H9 (cell line): ENCODE data around the gene NUDT4. TPM values are rescaled to one million over a fixed set of nuclear protein-coding genes. Genes with fewer than 3 reads are reported as not detected.

Source experiments
- DNase-seq: peaks from one replicate; pipeline ENCODE4 v3.0.0-alpha.2; 2017
- H2AFZ ChIP-seq: one replicate; pipeline ENCODE4 v1.6.1; 2013; ENCODE audit warnings: mild to moderate bottlenecking, low read length, control low read depth, moderate library complexity
- H2AK5ac ChIP-seq: 2 replicates; pipeline ENCODE4 v1.6.1; 2013; ENCODE audit warnings: low read length, control low read depth, mixed read lengths; ENCODE audit not compliant: insufficient read length
- H2BK120ac ChIP-seq: one replicate; pipeline ENCODE4 v1.6.1; 2013; ENCODE audit warnings: low read depth, mild to moderate bottlenecking, low read length, control low read depth, inconsistent platforms; ENCODE audit not compliant: poor library complexity, severe bottlenecking
- H2BK12ac ChIP-seq: 2 replicates; pipeline ENCODE4 v1.6.1; 2013; ENCODE audit warnings: low read length, control low read depth, mixed read lengths, low read depth; ENCODE audit not compliant: insufficient read length
- H2BK15ac ChIP-seq: 2 replicates; pipeline ENCODE4 v1.6.1; 2013; ENCODE audit warnings: low read depth, low read length, control low read depth
- H2BK20ac ChIP-seq: one replicate; pipeline ENCODE4 v1.6.1; 2013; ENCODE audit warnings: low read depth, mild to moderate bottlenecking, low read length, control low read depth, inconsistent platforms; ENCODE audit not compliant: poor library complexity, severe bottlenecking
- H2BK5ac ChIP-seq: 2 replicates; pipeline ENCODE4 v1.6.1; 2013; ENCODE audit warnings: low read length, control low read depth, mixed read lengths; ENCODE audit not compliant: insufficient read length
- H3K14ac ChIP-seq: 2 replicates; pipeline ENCODE4 v1.6.1; 2013; ENCODE audit warnings: low read length, control low read depth; ENCODE audit not compliant: insufficient read depth
- H3K18ac ChIP-seq: 2 replicates; pipeline ENCODE4 v1.6.1; 2013; ENCODE audit warnings: low read depth, mild to moderate bottlenecking, mixed read lengths, low read length, control low read depth; ENCODE audit not compliant: insufficient read length
- H3K23ac ChIP-seq: 2 replicates; pipeline ENCODE4 v1.6.1; 2013; ENCODE audit warnings: low read length, control low read depth, mixed read lengths, low read depth; ENCODE audit not compliant: insufficient read length
- H3K23me2 ChIP-seq: 2 replicates; pipeline ENCODE4 v1.6.1; 2013; ENCODE audit warnings: low read depth, mild to moderate bottlenecking, mixed read lengths, low read length, control low read depth; ENCODE audit not compliant: insufficient read length, poor library complexity, severe bottlenecking
- H3K27ac ChIP-seq: 2 replicates; pipeline ENCODE4 v1.5.1; 2013; ENCODE audit warnings: low read length, control low read depth, mixed read lengths, low read depth; ENCODE audit not compliant: insufficient read length
- H3K27me3 ChIP-seq: 2 replicates; pipeline ENCODE4 v1.6.1; 2013; ENCODE audit warnings: low read length, control low read depth, inconsistent platforms; ENCODE audit not compliant: insufficient read depth
- H3K4ac ChIP-seq: 2 replicates; pipeline ENCODE4 v1.6.1; 2013; ENCODE audit warnings: low read depth, mild to moderate bottlenecking, control low read depth, inconsistent platforms, low read length, moderate library complexity
- H3K4me1 ChIP-seq: 2 replicates; pipeline ENCODE4 v1.6.1; 2013; ENCODE audit warnings: low read length, control low read depth, inconsistent platforms; ENCODE audit not compliant: insufficient read depth
- H3K4me2 ChIP-seq: 2 replicates; pipeline ENCODE4 v1.6.1; 2013; ENCODE audit warnings: low read length, control low read depth, mixed read lengths; ENCODE audit not compliant: insufficient read length, insufficient read depth
- H3K56ac ChIP-seq: 2 replicates; pipeline ENCODE4 v1.6.1; 2013; ENCODE audit warnings: low read depth, mild to moderate bottlenecking, mixed read lengths, low read length, control low read depth; ENCODE audit not compliant: insufficient read length
- H3K79me1 ChIP-seq: 2 replicates; pipeline ENCODE4 v1.6.1; 2013; ENCODE audit warnings: low read depth, mild to moderate bottlenecking, moderate library complexity, low read length, control low read depth, inconsistent platforms; ENCODE audit not compliant: insufficient read depth, poor library complexity, severe bottlenecking
- H3K79me2 ChIP-seq: 2 replicates; pipeline ENCODE4 v1.6.1; 2013; ENCODE audit warnings: low read length, control low read depth, inconsistent platforms; ENCODE audit not compliant: insufficient read depth
- H3K9ac ChIP-seq: 2 replicates; pipeline ENCODE4 v1.6.1; 2013; ENCODE audit warnings: low read length, control low read depth, mixed read lengths; ENCODE audit not compliant: insufficient read length; ENCODE audit errors: extremely low read depth
- H3K9me3 ChIP-seq: one replicate; pipeline ENCODE4 v1.6.1; 2013; ENCODE audit warnings: low read depth, low read length, inconsistent platforms; ENCODE audit not compliant: control insufficient read depth
- H3T11ph ChIP-seq: one replicate; pipeline ENCODE4 v1.6.1; 2013; ENCODE audit warnings: mild to moderate bottlenecking, low read length, control low read depth, inconsistent platforms
- H4K20me1 ChIP-seq: one replicate; pipeline ENCODE4 v1.6.1; 2013; ENCODE audit not compliant: control insufficient read depth, insufficient read length, insufficient read depth
- H4K5ac ChIP-seq: 2 replicates; pipeline ENCODE4 v1.6.1; 2013; ENCODE audit warnings: low read depth, mild to moderate bottlenecking, mixed read lengths, low read length, control low read depth; ENCODE audit not compliant: insufficient read length
- H4K8ac ChIP-seq: replicated peaks from 2 replicates; pipeline ENCODE4 v1.6.1; 2013; ENCODE audit warnings: low read length, control low read depth, mixed read lengths, low read depth; ENCODE audit not compliant: insufficient read length
- H4K91ac ChIP-seq: 2 replicates; pipeline ENCODE4 v1.6.1; 2013; ENCODE audit warnings: low read depth, mild to moderate bottlenecking, moderate library complexity, mixed read lengths, low read length, control low read depth; ENCODE audit not compliant: insufficient read length
- H3K27ac Mint-ChIP-seq, 3 experiments: 2 replicates in 2 of 3; 3 replicates in 1 of 3; pipeline ENCODE4 v1.8.0; 2020 to 2021; ENCODE audit warnings: mixed read lengths in 3 of 3, mild to moderate bottlenecking in 1 of 3, moderate library complexity in 1 of 3
- H3K27me3 Mint-ChIP-seq: 2 replicates; pipeline ENCODE4 v1.8.0; 2021; ENCODE audit warnings: low read depth, mild to moderate bottlenecking, moderate library complexity, mixed read lengths
- H3K36me3 Mint-ChIP-seq, 3 experiments: 2 replicates in 2 of 3; 3 replicates in 1 of 3; pipeline ENCODE4 v1.8.0; 2020 to 2021; ENCODE audit warnings: low read depth in 3 of 3, mixed read lengths in 3 of 3; ENCODE audit not compliant: insufficient read depth in 1 of 3
- H3K4me1 Mint-ChIP-seq, 2 experiments: 2 replicates each; pipeline ENCODE4 v1.8.0; 2020; ENCODE audit warnings: mixed read lengths in 2 of 2
- H3K4me3 Mint-ChIP-seq, 2 experiments: 2 replicates in 1 of 2; 3 replicates in 1 of 2; pipeline ENCODE4 v1.8.0; 2020 to 2021; ENCODE audit warnings: mild to moderate bottlenecking in 2 of 2, mixed read lengths in 2 of 2, moderate library complexity in 1 of 2
- H3K9me3 Mint-ChIP-seq, 2 experiments: 2 replicates in 1 of 2; 3 replicates in 1 of 2; pipeline ENCODE4 v1.8.0; 2020; ENCODE audit warnings: mild to moderate bottlenecking in 2 of 2, mixed read lengths in 2 of 2, moderate library complexity in 1 of 2
- WGBS: extraction: QIAGEN DNeasy Blood & Tissue Kit; methylation state at CpG from one replicate; pipeline ENCODE4 v1.1.7; 2013; ENCODE audit warnings: missing lambda C conversion rate, low lambda C conversion rate, mixed read lengths; ENCODE audit not compliant: insufficient read length; ENCODE audit errors: extremely low coverage; 5-methylcytosine and 5-hydroxymethylcytosine counted together
- total RNA-seq: library from RNA; stranded (reverse); gene quantifications from 2 replicates; pipeline ENCODE4 v1.2.1, GENCODE V29; 2021
- TF ChIP-seq, protein P1 (sequence below): fragments of 200-600 bp; sonication (generic); conservative IDR thresholded peaks from 3 replicates; pipeline ENCODE4 v1.8.0; 2021; ENCODE audit warnings: antibody characterized with exemption, mild to moderate bottlenecking

Gene NUDT4
- total RNA-seq, 1 experiment from 2014 or later, result 40.6 TPM

DNA sequence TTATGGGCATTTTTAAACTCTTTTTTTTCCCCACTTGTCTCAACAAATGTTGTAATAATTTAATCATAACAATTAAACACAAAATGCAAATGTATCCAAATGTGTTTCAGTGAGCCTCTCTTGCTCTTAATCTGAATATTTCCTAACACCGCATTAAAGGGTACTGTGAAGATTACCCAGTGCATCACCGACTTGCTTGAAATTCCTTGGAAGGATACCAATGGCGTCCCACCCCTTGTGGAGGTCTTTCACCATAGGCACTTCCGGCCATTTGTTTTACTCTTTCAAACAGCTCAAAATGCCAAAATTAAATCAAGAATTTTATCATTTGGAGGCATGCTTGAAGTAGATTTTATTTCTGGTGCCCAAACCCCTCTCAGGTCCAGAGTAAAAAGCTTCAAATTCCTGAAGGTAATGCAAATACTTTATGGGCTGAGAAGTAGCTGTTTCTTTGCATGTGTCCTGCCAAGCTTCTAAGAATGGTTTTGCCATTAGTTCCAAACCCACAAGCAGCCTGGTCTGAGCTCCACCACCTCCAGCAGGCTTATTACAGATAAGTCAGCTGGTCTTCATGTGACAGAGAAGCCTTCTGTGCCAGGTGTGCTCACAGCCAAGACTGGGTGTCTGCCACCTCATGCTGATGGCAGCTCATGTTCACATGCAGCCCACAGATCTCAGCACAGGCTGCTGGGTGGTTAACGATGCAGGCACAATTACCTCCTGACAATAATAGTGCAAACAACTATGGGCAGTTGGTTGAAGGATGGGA, 16.4 kb upstream of the NUDT4 start:
- H2BK12ac ChIP-seq, result no peak overlapping the region
- no peaks in the 10 kb centered on the region for H3K79me1 ChIP-seq
- no peak overlapping the region for H4K8ac ChIP-seq
- H3T11ph ChIP-seq, result no peak overlapping the region
- Mint-ChIP-seq H3K9me3 (no peaks in the 10 kb centered on the region), H3K36me3 (no peaks in the 10 kb centered on the region), H3K27me3 (no peaks in the 10 kb centered on the region), H3K4me1 (no peaks in the 10 kb centered on the region), H3K27ac (peak overlapping the region in 1 of 3 experiments; percentile 23; a peak in 1 of 7 replicates), H3K4me3 (no peak overlapping the region)
- TF ChIP-seq, protein P1, sequence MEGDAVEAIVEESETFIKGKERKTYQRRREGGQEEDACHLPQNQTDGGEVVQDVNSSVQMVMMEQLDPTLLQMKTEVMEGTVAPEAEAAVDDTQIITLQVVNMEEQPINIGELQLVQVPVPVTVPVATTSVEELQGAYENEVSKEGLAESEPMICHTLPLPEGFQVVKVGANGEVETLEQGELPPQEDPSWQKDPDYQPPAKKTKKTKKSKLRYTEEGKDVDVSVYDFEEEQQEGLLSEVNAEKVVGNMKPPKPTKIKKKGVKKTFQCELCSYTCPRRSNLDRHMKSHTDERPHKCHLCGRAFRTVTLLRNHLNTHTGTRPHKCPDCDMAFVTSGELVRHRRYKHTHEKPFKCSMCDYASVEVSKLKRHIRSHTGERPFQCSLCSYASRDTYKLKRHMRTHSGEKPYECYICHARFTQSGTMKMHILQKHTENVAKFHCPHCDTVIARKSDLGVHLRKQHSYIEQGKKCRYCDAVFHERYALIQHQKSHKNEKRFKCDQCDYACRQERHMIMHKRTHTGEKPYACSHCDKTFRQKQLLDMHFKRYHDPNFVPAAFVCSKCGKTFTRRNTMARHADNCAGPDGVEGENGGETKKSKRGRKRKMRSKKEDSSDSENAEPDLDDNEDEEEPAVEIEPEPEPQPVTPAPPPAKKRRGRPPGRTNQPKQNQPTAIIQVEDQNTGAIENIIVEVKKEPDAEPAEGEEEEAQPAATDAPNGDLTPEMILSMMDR, result no peak
- H3K18ac ChIP-seq, result no peak overlapping the region
- H4K20me1 ChIP-seq, result no peaks in the 10 kb centered on the region
- H3K79me2 ChIP-seq, result no peaks in the 10 kb centered on the region
- no peak overlapping the region for H3K14ac ChIP-seq
- H3K4me2 ChIP-seq, result no peak overlapping the region
- no peak overlapping the region for H2AFZ ChIP-seq
- no peak overlapping the region for H3K9ac ChIP-seq
- no peak overlapping the region for H3K4ac ChIP-seq
- H2BK15ac ChIP-seq, result no peak overlapping the region
- no peaks in the 10 kb centered on the region for H3K9me3 ChIP-seq
- H2BK20ac ChIP-seq, result no peak overlapping the region
- H4K91ac ChIP-seq, result no peak overlapping the region
- H2BK120ac ChIP-seq, result no peak overlapping the region
- DNase-seq, result no peak
- no peak overlapping the region for H3K23ac ChIP-seq
- no peak overlapping the region for H2AK5ac ChIP-seq
- H2BK5ac ChIP-seq, result no peak overlapping the region
- H4K5ac ChIP-seq, result no peak overlapping the region
- no peaks in the 10 kb centered on the region for H3K27me3 ChIP-seq
- H3K56ac ChIP-seq, result no peak overlapping the region
- WGBS, result no CpG with 5 or more reads among the region's 5 CpGs
- H3K27ac ChIP-seq, result no peak overlapping the region
- H3K4me1 ChIP-seq, result no peaks in the 10 kb centered on the region; the same call in 1 of the 2 replicates
- H3K23me2 ChIP-seq, result no peaks in the 10 kb centered on the region
